Neutrophil (primary cell): Measurements from ENCODE around the gene B4GALNT2.
"Not testable (repeated sequence)": the region's sequence is repeated elsewhere in the genome, so short reads cannot be mapped to it uniquely, and the experiment has no call there.

ENCODE experiments used
- H3K27ac ChIP-seq: fragments of 200-600 bp; sonication (generic); 2 replicates; pipeline ENCODE4 v1.5.1; 2016; ENCODE audit warnings: mild to moderate bottlenecking, moderate library complexity
- H3K27me3 ChIP-seq: fragments of 200-600 bp; sonication (generic); 2 replicates; pipeline ENCODE4 v1.6.0; 2016; ENCODE audit warnings: mild to moderate bottlenecking
- H3K36me3 ChIP-seq: fragments of 200-600 bp; sonication (generic); 2 replicates; pipeline ENCODE4 v1.5.1; 2017
- H3K4me1 ChIP-seq, 2 experiments: fragments of 200-600 bp in 1 of 2; sonication (generic) in 1 of 2; 1 replicate in 1 of 2; 2 replicates in 1 of 2; pipeline versions ENCODE4 v1.5.1 to v1.6.1; 2013 to 2016; ENCODE audit warnings: low read depth in 1 of 2, low read length in 1 of 2, mild to moderate bottlenecking in 1 of 2, moderate library complexity in 1 of 2; ENCODE audit not compliant: control insufficient read depth in 1 of 2, insufficient read depth in 1 of 2
- H3K4me3 ChIP-seq, 2 experiments: fragments of 200-600 bp in 1 of 2; sonication (generic) in 1 of 2; 1 replicate in 1 of 2; 2 replicates in 1 of 2; pipeline ENCODE4 v1.5.1; 2013 to 2016; ENCODE audit warnings: low read depth in 1 of 2, low read length in 1 of 2, mild to moderate bottlenecking in 1 of 2, moderate library complexity in 1 of 2
- H3K9me3 ChIP-seq: fragments of 200-600 bp; sonication (generic); 2 replicates; pipeline ENCODE4 v1.5.1; 2016
- CTCF ChIP-seq: fragments of 200-600 bp; sonication (generic); IDR thresholded peaks from 2 replicates; pipeline ENCODE4 v1.5.1; 2016; ENCODE audit warnings: antibody characterized with exemption

Gene B4GALNT2

GRCh38 chr17:49170216-49170615 is 37.6 kb downstream of the B4GALNT2 start:
- peaks cover 77% of the 10 kb centered on the region for H3K27me3 ChIP-seq

GRCh38 chr17:49170711-49171110 is 38.1 kb downstream of the B4GALNT2 start:
- not testable (repeated sequence) for H3K4me3 ChIP-seq, H3K27ac ChIP-seq, H3K9me3 ChIP-seq, H3K36me3 ChIP-seq, H3K4me1 ChIP-seq
- H3K27me3 ChIP-seq = peaks cover 72% of the 10 kb centered on the region

More at GRCh38 chr17:49170216-49170615, 37.6 kb downstream of the B4GALNT2 start:
- Histone ChIP-seq H3K4me1 (no peaks in the 10 kb centered on the region), H3K36me3 (no peaks in the 10 kb centered on the region), H3K9me3 (peaks cover 2% of the 10 kb centered on the region), H3K4me3 (no peak overlapping the region), H3K27ac (no peak overlapping the region)
- TF ChIP-seq CTCF = no peak

GRCh38 chr17:49175978-49176377 is 43.4 kb downstream of the B4GALNT2 start:
- H3K4me1 ChIP-seq, H3K36me3 ChIP-seq, H3K27ac ChIP-seq, H3K4me3 ChIP-seq: not testable (repeated sequence)
- Histone ChIP-seq H3K9me3 (peaks cover 24% of the 10 kb centered on the region), H3K27me3 (peaks cover 26% of the 10 kb centered on the region)

- no peaks in the 10 kb centered on the region for H3K27me3 ChIP-seq
- H3K4me1 ChIP-seq = no peaks in the 10 kb centered on the region
- H3K4me3 ChIP-seq = no peak overlapping the region
- no peak overlapping the region for H3K27ac ChIP-seq
- TF ChIP-seq CTCF = peak; percentile 78
- H3K36me3 ChIP-seq = no peaks in the 10 kb centered on the region
- peaks cover 21% of the 10 kb centered on the region for H3K9me3 ChIP-seq
Measured at GRCh38 chr17:49180303-49180702, 47.7 kb downstream of the B4GALNT2 start.

- H3K36me3 ChIP-seq = no peaks in the 10 kb centered on the region
- no peak overlapping the region for H3K27ac ChIP-seq
- no peaks in the 10 kb centered on the region for H3K4me1 ChIP-seq
- no peak for TF ChIP-seq CTCF
- H3K4me3 ChIP-seq = no peak overlapping the region
- H3K27me3 ChIP-seq = no peaks in the 10 kb centered on the region
- peaks cover 13% of the 10 kb centered on the region for H3K9me3 ChIP-seq
Measured at GRCh38 chr17:49180998-49181635, 48.5 kb downstream of the B4GALNT2 start.

GRCh38 chr17:49183341-49183740 is 50.8 kb downstream of the B4GALNT2 start:
- Histone ChIP-seq H3K27ac (no peak overlapping the region), H3K4me1 (no peaks in the 10 kb centered on the region), H3K27me3 (no peaks in the 10 kb centered on the region), H3K4me3 (no peak overlapping the region), H3K9me3 (no peaks in the 10 kb centered on the region), H3K36me3 (no peaks in the 10 kb centered on the region)
- no peak for TF ChIP-seq CTCF
